ENCODE results near the gene SERPINF2. TPM values are rescaled to one million over a fixed set of nuclear protein-coding genes. Genes with fewer than 3 reads are reported as not detected.

The SERPINF2 gene
- total RNA-seq, 4 donors from 2014 or later = 6.1 to 21.3 (median 11.4) TPM

DNA sequence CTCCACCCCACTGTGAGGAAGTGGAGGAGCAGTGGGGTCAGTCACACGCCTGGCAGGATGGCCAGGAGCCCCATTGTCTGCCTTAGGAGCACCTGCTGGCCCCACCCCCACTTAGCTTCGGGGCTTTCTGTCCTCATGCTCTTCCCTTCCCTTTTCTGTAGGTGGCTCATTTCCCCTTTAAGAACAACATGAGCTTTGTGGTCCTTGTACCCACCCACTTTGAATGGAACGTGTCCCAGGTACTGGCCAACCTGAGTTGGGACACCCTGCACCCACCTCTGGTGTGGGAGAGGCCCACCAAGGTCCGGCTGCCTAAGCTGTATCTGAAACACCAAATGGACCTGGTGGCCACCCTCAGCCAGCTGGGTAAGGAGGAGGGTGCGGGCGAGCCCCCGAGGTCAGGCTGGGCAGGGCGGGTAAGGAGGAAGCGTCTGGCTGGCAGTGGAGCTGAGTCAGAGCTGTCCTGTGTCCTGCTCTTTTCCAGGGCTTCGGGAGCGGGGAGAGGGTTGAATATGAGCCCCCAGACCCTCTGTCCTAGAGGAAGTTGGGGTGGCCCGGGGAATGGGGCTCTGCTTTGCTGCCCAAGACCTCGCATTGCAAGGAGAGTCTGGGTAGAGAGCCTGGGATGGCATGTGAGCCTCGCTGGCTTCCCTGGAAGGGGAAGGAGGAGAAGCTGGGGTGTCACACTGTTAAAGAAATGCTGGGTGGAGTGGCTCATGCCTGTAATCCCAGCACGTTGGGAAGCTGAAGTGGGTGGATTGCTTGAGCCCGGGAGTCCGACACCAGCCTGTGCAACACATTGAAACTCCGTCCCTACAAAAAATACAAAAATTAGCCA lies 10.0 kb downstream of the SERPINF2 start:
- WGBS, 2 donors = 51 to 58% methylated on average over 16 to 18 of the region's 18 CpGs
- no peaks in the 10 kb centered on the region for H3K36me3 ChIP-seq
- peak overlapping the region in 1 of 4 donors; percentile 30 for H3K4me3 ChIP-seq
- peak overlapping the region in 3 of 4 donors; percentile 28 to 78 (median 62) for H3K27ac ChIP-seq
- H3K4me1 ChIP-seq = peaks cover 0 to 13% (median 4%) of the 10 kb centered on the region in 4 donors
- no peak for DNase-seq (ENCODE audit: low spot score in 2 of 2)
- H3K9me3 ChIP-seq = no peaks in the 10 kb centered on the region
- H3K27me3 ChIP-seq = no peaks in the 10 kb centered on the region
- TF ChIP-seq POLR2A (IDR thresholded peaks at IDR 0.05) (no peak), EP300 (IDR thresholded peaks at IDR 0.05) (peak in 1 of 2 donors; percentile 59)
- TF ChIP-seq, protein P1, sequence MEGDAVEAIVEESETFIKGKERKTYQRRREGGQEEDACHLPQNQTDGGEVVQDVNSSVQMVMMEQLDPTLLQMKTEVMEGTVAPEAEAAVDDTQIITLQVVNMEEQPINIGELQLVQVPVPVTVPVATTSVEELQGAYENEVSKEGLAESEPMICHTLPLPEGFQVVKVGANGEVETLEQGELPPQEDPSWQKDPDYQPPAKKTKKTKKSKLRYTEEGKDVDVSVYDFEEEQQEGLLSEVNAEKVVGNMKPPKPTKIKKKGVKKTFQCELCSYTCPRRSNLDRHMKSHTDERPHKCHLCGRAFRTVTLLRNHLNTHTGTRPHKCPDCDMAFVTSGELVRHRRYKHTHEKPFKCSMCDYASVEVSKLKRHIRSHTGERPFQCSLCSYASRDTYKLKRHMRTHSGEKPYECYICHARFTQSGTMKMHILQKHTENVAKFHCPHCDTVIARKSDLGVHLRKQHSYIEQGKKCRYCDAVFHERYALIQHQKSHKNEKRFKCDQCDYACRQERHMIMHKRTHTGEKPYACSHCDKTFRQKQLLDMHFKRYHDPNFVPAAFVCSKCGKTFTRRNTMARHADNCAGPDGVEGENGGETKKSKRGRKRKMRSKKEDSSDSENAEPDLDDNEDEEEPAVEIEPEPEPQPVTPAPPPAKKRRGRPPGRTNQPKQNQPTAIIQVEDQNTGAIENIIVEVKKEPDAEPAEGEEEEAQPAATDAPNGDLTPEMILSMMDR (IDR thresholded peaks at IDR 0.05) = no peak

- 74 to 85% methylated on average over 21 of the region's 23 CpGs for WGBS, 2 donors
- Histone ChIP-seq H3K27me3 (no peaks in the 10 kb centered on the region), H3K4me1 (peaks cover 0 to 11% (median 4%) of the 10 kb centered on the region in 4 donors), H3K36me3 (no peaks in the 10 kb centered on the region), H3K4me3 (no peak overlapping the region), H3K27ac (peak overlapping the region in 1 of 4 donors; percentile 33), H3K9me3 (no peaks in the 10 kb centered on the region)
- no peak for DNase-seq (ENCODE audit: low spot score in 2 of 2)
- TF ChIP-seq, protein P1 (IDR thresholded peaks at IDR 0.05) = no peak
- TF ChIP-seq EP300 (IDR thresholded peaks at IDR 0.05) (no peak), POLR2A (IDR thresholded peaks at IDR 0.05) (no peak)
These were observed 11.2 kb downstream of the SERPINF2 start for GRCh38 chr17:1753767-1754429.

GRCh38 chr17:1754430-1755112 lies 11.9 kb downstream of the SERPINF2 start:
- TF ChIP-seq, protein P1 (IDR thresholded peaks at IDR 0.05) = no peak
- TF ChIP-seq EP300 (IDR thresholded peaks at IDR 0.05) (no peak), POLR2A (IDR thresholded peaks at IDR 0.05) (no peak)
- Histone ChIP-seq H3K4me1 (peaks cover 0 to 11% (median 4%) of the 10 kb centered on the region in 4 donors), H3K27ac (peak overlapping the region in 1 of 4 donors; percentile 33), H3K4me3 (no peak overlapping the region), H3K27me3 (peaks cover 0 to 6% of the 10 kb centered on the region in 2 donors), H3K36me3 (no peaks in the 10 kb centered on the region), H3K9me3 (no peaks in the 10 kb centered on the region)
- 60 to 70% methylated on average over 19 to 25 of the region's 25 CpGs for WGBS, 2 donors
- DNase-seq (ENCODE audit: low spot score in 2 of 2) = no peak

GRCh38 chr17:1755252-1755826 lies 12.7 kb downstream of the SERPINF2 start:
- 46 to 60% methylated on average over 7 to 17 of the region's 20 CpGs for WGBS, 2 donors
- TF ChIP-seq, protein P1 (IDR thresholded peaks at IDR 0.05) = no peak
- TF ChIP-seq EP300 (IDR thresholded peaks at IDR 0.05) (no peak), POLR2A (IDR thresholded peaks at IDR 0.05) (no peak)
- no peaks in the 10 kb centered on the region for H3K9me3 ChIP-seq
- peaks cover 0 to 7% of the 10 kb centered on the region in 2 donors for H3K27me3 ChIP-seq
- peak overlapping the region in 1 of 4 donors; percentile 20 for H3K27ac ChIP-seq
- H3K4me3 ChIP-seq = no peak overlapping the region
- H3K4me1 ChIP-seq = peaks cover 0 to 11% (median 4%) of the 10 kb centered on the region in 4 donors
- H3K36me3 ChIP-seq = no peaks in the 10 kb centered on the region
- DNase-seq (ENCODE audit: low spot score in 2 of 2) = no peak
